ENCODE data around the gene HLA-DQB1.

- TF ChIP-seq CTCF (conservative IDR thresholded peaks at IDR 0.05) (no peak), EZH2 (IDR thresholded peaks at IDR 0.05; ENCODE audit: low read depth) (no peak)
Measured at GRCh38 chr6:32658268-32658897, 8.1 kb downstream of the HLA-DQB1 start.
